Mesendoderm (in vitro differentiated cells): Measurements from ENCODE around the gene ABR.

Source experiments
- DNase-seq: peaks from one replicate; pipeline ENCODE4 v3.0.0; 2013
- H2AK5ac ChIP-seq: 2 replicates; pipeline ENCODE4 v1.6.1; 2013; ENCODE audit warnings: low read length, inconsistent platforms
- H2BK120ac ChIP-seq: 2 replicates; pipeline ENCODE4 v1.6.1; 2013; ENCODE audit warnings: low read depth, mild to moderate bottlenecking, low read length, moderate library complexity, mixed read lengths
- H2BK15ac ChIP-seq: replicated peaks from 2 replicates; pipeline ENCODE4 v1.6.1; 2013; ENCODE audit warnings: low read depth, mild to moderate bottlenecking, moderate library complexity
- H2BK5ac ChIP-seq: 2 replicates; pipeline ENCODE4 v1.6.1; 2013; ENCODE audit warnings: low read length, inconsistent platforms
- H3K18ac ChIP-seq: 2 replicates; pipeline ENCODE4 v1.6.1; 2013; ENCODE audit warnings: mild to moderate bottlenecking, low read length, mixed read lengths
- H3K23ac ChIP-seq: one replicate; pipeline ENCODE4 v1.6.1; 2013; ENCODE audit warnings: low read length
- H3K27ac ChIP-seq: 2 replicates; pipeline ENCODE4 v1.5.1; 2013; ENCODE audit warnings: low read depth, mild to moderate bottlenecking, inconsistent platforms, low read length, moderate library complexity
- H3K27me3 ChIP-seq: 2 replicates; pipeline ENCODE4 v1.6.1; 2013; ENCODE audit warnings: low read length, control low read depth, mild to moderate bottlenecking, inconsistent platforms; ENCODE audit not compliant: insufficient read depth, poor library complexity
- H3K36me3 ChIP-seq: 2 replicates; pipeline ENCODE4 v1.6.1; 2013; ENCODE audit warnings: low read length, inconsistent platforms; ENCODE audit not compliant: control insufficient read depth, insufficient read depth
- H3K4ac ChIP-seq: one replicate; pipeline ENCODE4 v1.6.1; 2013; ENCODE audit warnings: low read depth, mild to moderate bottlenecking, low read length, moderate library complexity
- H3K4me1 ChIP-seq: 2 replicates; pipeline ENCODE4 v1.6.1; 2013; ENCODE audit warnings: low read depth, low read length, inconsistent platforms; ENCODE audit not compliant: control insufficient read depth
- H3K4me2 ChIP-seq: 2 replicates; pipeline ENCODE4 v1.6.1; 2013; ENCODE audit warnings: low read length
- H3K4me3 ChIP-seq: 2 replicates; pipeline ENCODE4 v1.5.1; 2013; ENCODE audit warnings: mild to moderate bottlenecking, low read length
- H3K56ac ChIP-seq: one replicate; pipeline ENCODE4 v1.6.1; 2013; ENCODE audit warnings: low read length
- H3K79me1 ChIP-seq: 2 replicates; pipeline ENCODE4 v1.6.1; 2013; ENCODE audit warnings: low read length, inconsistent platforms
- H3K79me2 ChIP-seq: 2 replicates; pipeline ENCODE4 v1.6.1; 2013; ENCODE audit warnings: mild to moderate bottlenecking, low read length; ENCODE audit not compliant: control insufficient read depth, insufficient read depth
- H3K9ac ChIP-seq: 2 replicates; pipeline ENCODE4 v1.6.1; 2013; ENCODE audit warnings: low read length, inconsistent platforms
- H4K5ac ChIP-seq: one replicate; pipeline ENCODE4 v1.6.1; 2013; ENCODE audit warnings: low read length
- H4K8ac ChIP-seq: one replicate; pipeline ENCODE4 v1.6.1; 2013; ENCODE audit warnings: low read depth, mild to moderate bottlenecking, control low read depth, low read length, moderate library complexity
- WGBS: extraction: QIAGEN DNeasy Blood & Tissue Kit; methylation state at CpG from one replicate; pipeline ENCODE4 v1.1.7; 2013; ENCODE audit warnings: low lambda C conversion rate, missing lambda C conversion rate; ENCODE audit not compliant: insufficient coverage; ENCODE audit errors: extremely low coverage; 5-methylcytosine and 5-hydroxymethylcytosine counted together

Gene ABR

DNA sequence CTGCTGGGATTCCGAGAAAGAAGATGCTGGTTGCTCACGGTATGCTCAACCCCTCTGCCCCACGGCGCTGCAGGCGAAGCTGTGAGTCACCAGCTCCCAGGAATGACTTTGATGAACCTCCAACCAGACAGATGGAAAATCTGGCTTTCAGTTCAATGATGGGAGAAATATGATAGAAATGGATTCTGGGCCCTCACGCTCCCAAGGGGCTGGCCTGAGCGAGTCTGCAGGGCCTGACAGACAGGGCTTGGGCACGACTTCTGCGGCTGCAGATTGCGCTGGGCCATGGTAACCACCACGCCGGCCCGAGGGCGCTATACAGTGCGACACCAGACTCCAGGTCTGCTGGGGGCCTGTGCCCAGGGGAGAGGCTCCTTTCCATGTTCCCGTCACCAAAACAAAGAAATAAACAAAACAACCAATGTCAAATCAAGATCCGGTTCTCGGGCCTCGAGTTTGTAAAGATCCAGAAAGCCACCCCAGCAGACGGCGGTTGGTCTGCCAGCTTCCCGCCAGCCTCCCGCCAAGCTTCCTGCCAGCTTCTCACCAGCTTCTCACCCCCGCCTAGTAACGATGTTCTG, 11.1 kb upstream of the ABR start:
- no peaks in the 10 kb centered on the region for H3K36me3 ChIP-seq
- H4K5ac ChIP-seq, result no peak overlapping the region
- H3K18ac ChIP-seq, result no peak overlapping the region
- H2AK5ac ChIP-seq, result no peak overlapping the region
- no peak overlapping the region for H3K4me2 ChIP-seq
- H3K23ac ChIP-seq, result no peak overlapping the region
- WGBS, result no CpG with 5 or more reads among the region's 25 CpGs
- no peak overlapping the region for H3K4ac ChIP-seq
- no peaks in the 10 kb centered on the region for H3K79me2 ChIP-seq
- H2BK15ac ChIP-seq, result no peak overlapping the region
- H2BK5ac ChIP-seq, result no peak overlapping the region
- H3K79me1 ChIP-seq, result no peaks in the 10 kb centered on the region
- no peaks in the 10 kb centered on the region for H3K27me3 ChIP-seq
- no peaks in the 10 kb centered on the region for H3K4me1 ChIP-seq
- H3K4me3 ChIP-seq, result no peak overlapping the region
- no peak overlapping the region for H2BK120ac ChIP-seq
- no peak overlapping the region for H3K27ac ChIP-seq
- DNase-seq, result no peak
- H3K9ac ChIP-seq, result no peak overlapping the region
- no peak overlapping the region for H4K8ac ChIP-seq
- H3K56ac ChIP-seq, result no peak overlapping the region

DNA sequence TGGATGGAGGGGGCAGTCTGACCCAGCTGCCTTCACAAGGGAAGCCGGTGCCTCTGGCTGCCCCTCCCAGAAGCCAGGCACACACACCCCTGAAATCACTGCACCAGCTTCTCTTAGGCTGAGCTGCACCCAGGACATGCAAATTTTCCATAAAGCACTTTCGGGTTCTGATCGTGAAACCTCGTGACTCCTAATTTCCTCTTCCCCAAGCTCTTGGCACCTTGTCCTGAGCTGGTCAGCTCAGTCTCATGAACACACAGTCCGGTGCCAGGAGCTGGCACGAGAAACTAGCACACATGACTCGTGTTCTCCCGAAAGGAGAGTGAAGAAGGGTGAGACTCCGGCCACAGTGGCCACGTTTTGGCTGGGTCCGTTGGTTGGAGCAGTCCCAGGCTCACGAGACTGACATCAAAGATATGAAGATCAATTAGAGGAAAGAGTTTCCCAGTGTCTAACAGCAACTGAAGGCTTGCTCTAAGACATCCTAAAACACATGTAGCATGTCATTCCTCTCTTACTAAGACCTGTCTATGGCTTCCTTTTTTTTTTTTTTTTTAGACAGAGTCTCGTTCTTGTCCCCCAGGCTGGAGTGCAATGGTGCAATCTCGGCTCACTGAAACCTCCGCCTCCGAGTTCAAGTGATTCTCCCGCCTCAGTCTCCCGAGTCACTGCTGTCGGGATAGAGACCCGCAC, 9.2 kb upstream of the ABR start:
- no peak overlapping the region for H2BK120ac ChIP-seq
- no peak overlapping the region for H3K4me2 ChIP-seq
- no peak overlapping the region for H4K5ac ChIP-seq
- no peaks in the 10 kb centered on the region for H3K4me1 ChIP-seq
- no peak overlapping the region for H4K8ac ChIP-seq
- no CpG with 5 or more reads among the region's 20 CpGs for WGBS
- no peak overlapping the region for H2AK5ac ChIP-seq
- no peak overlapping the region for H2BK5ac ChIP-seq
- no peaks in the 10 kb centered on the region for H3K36me3 ChIP-seq
- H3K4ac ChIP-seq, result no peak overlapping the region
- no peak overlapping the region for H3K18ac ChIP-seq
- no peaks in the 10 kb centered on the region for H3K79me2 ChIP-seq
- H3K9ac ChIP-seq, result no peak overlapping the region
- H3K4me3 ChIP-seq, result no peak overlapping the region
- H3K56ac ChIP-seq, result no peak overlapping the region
- H3K27ac ChIP-seq, result no peak overlapping the region
- no peaks in the 10 kb centered on the region for H3K27me3 ChIP-seq
- H3K23ac ChIP-seq, result no peak overlapping the region
- DNase-seq, result no peak
- no peak overlapping the region for H2BK15ac ChIP-seq
- H3K79me1 ChIP-seq, result no peaks in the 10 kb centered on the region

DNA sequence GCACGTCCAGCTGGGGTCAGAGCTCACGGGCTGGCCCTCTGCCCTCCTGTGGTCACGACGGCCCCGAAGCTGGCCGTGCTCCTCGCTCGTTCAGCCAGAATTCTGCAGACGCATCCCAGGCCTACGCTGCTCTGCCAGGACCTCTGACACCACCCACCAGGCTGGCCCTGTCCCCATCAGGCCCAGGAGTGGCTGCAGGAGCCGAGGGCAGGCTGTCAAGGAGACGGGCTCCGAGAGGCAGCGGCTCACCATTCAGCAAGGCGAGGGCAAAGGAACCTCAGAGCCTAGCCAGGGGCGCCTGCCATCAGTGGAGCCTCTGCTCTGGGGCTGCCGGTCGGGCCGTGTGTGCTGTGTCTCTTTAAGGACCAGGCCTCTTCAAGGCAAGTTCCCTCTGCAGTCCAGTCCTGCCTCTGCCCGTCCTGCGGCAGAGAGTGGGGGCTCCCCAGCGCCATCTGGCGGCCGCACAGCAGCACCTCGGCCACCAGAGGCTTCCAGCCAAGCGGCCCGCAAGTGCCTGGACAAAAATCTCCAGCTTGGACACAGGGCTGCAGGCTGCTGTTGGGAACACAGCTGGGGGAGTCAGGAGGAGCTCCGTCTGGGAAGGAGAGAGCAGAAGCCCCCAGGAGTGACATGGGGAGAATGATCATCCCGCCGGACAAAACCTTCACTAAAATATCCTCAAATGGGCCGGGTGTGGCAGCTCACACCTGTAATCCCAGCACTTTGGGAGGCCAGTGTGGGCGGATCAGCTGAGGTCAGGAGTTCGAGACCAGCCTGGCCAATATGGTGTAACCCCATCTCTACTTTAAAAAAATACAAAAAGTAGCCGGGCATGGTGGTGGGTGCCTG, 7.4 kb upstream of the ABR start:
- Histone ChIP-seq H4K5ac (no peak overlapping the region), H2BK15ac (no peak overlapping the region), H3K27ac (no peak overlapping the region), H2AK5ac (no peak overlapping the region), H3K23ac (no peak overlapping the region), H3K4ac (no peak overlapping the region), H3K79me2 (no peaks in the 10 kb centered on the region), H3K18ac (no peak overlapping the region), H3K27me3 (no peaks in the 10 kb centered on the region), H3K4me2 (no peak overlapping the region), H3K4me3 (no peak overlapping the region), H3K56ac (no peak overlapping the region), H2BK5ac (no peak overlapping the region), H4K8ac (no peak overlapping the region), H3K4me1 (no peaks in the 10 kb centered on the region), H3K9ac (no peak overlapping the region), H3K36me3 (no peaks in the 10 kb centered on the region), H2BK120ac (no peak overlapping the region), H3K79me1 (no peaks in the 10 kb centered on the region)
- peak; percentile 91 for DNase-seq
- no CpG with 5 or more reads among the region's 34 CpGs for WGBS

DNA sequence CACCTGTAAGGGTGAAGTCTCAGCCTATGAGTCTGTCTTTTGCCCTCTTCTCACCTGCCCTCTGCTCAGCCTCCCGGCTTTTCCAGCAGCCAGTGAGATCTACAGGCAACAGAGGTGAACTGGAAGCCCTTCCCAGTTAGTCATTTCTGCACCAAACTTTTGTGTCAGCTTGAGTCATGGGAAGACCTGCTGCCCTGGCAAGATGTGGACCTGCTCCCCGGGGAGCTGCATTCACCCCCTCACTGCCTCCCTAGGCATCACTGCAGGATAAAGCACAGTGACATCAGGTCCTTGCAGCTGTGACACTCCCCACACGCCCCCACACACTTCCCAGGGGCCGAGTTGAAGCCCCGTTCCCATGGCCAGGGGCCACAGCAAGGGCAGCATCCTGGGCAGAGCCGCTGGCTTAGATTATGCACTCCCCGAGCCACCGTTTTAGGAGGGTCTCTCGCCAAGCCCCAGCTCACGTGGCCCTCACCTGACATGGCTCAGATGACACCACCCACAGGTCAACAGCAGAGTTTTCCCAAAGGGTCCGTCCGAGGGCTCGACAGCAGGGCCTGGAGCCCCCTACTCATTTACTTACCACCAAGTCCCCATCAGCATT, 6.5 kb upstream of the ABR start:
- Histone ChIP-seq H3K4me3 (no peak overlapping the region), H3K79me2 (no peaks in the 10 kb centered on the region), H3K9ac (no peak overlapping the region), H3K79me1 (no peaks in the 10 kb centered on the region), H2BK120ac (no peak overlapping the region), H3K23ac (no peak overlapping the region), H2BK5ac (no peak overlapping the region), H2BK15ac (no peak overlapping the region), H2AK5ac (no peak overlapping the region), H4K8ac (no peak overlapping the region), H3K4me1 (no peaks in the 10 kb centered on the region), H4K5ac (no peak overlapping the region), H3K27ac (no peak overlapping the region), H3K4ac (no peak overlapping the region), H3K36me3 (no peaks in the 10 kb centered on the region), H3K4me2 (no peak overlapping the region), H3K56ac (no peak overlapping the region), H3K27me3 (no peaks in the 10 kb centered on the region), H3K18ac (no peak overlapping the region)
- DNase-seq, result no peak
- no CpG with 5 or more reads among the region's 13 CpGs for WGBS

DNA sequence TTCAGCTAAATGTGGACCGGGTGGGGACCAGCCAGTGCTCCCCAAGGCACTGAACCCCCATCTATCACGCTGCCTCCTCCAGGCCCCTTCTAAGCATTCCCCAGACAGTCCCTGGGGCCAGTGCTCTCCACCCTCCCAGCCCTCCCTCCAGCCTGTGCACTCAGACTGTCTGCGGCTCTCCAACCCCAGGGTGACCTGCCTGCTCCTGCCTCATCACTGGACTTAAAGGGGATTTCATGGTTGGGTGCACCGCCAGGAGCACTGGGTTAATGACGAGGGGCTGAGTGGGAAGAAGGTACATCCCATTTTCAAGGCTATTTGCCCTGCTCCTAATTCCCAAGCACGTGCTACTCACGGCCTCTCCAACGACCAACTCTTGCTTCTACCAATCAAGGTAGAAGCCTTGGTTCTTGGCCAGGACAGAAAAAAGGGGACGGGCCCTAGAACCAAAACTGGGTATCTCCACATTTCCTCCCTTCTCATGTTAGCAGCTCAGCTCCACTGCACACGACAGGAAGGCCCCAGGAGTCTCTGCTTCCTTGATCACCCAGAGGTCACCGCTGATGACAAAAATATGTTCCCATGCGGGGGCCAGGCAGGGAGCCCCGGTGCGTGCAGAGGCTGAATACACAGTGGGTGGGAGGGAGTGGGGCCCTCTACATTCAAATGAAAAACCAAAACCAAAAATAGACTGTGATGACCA, 3.5 kb upstream of the ABR start:
- H2BK120ac ChIP-seq, result no peak overlapping the region
- H3K27ac ChIP-seq, result no peak overlapping the region
- no peak overlapping the region for H3K9ac ChIP-seq
- H2AK5ac ChIP-seq, result no peak overlapping the region
- no peak overlapping the region for H4K8ac ChIP-seq
- H3K56ac ChIP-seq, result no peak overlapping the region
- no peak overlapping the region for H3K18ac ChIP-seq
- H4K5ac ChIP-seq, result no peak overlapping the region
- H3K23ac ChIP-seq, result no peak overlapping the region
- WGBS, result no CpG with 5 or more reads among the region's 14 CpGs
- no peaks in the 10 kb centered on the region for H3K79me1 ChIP-seq
- H2BK5ac ChIP-seq, result no peak overlapping the region
- H3K27me3 ChIP-seq, result peaks cover 1% of the 10 kb centered on the region
- no peaks in the 10 kb centered on the region for H3K4me1 ChIP-seq
- no peaks in the 10 kb centered on the region for H3K36me3 ChIP-seq
- H3K4ac ChIP-seq, result no peak overlapping the region
- no peak overlapping the region for H3K4me3 ChIP-seq
- no peaks in the 10 kb centered on the region for H3K79me2 ChIP-seq
- H2BK15ac ChIP-seq, result no peak overlapping the region
- H3K4me2 ChIP-seq, result no peak overlapping the region
- no peak for DNase-seq
